GM12874 (cell line): ENCODE data around the gene FAM177A1.

Source experiments
- CTCF ChIP-seq: IDR thresholded peaks from 2 replicates; pipeline ENCODE4 v1.5.1; 2011; ENCODE audit warnings: low read depth, mild to moderate bottlenecking, control low read depth, low read length, moderate library complexity; ENCODE audit not compliant: insufficient read depth

Gene FAM177A1

GRCh38 chr14:35028435-35028834 is 17.6 kb upstream of the FAM177A1 start:
- TF ChIP-seq CTCF: no peak

- no peak for TF ChIP-seq CTCF
These were observed 13.5 kb upstream of the FAM177A1 start for GRCh38 chr14:35032562-35032961.

- TF ChIP-seq CTCF: no peak
These were observed 11.6 kb upstream of the FAM177A1 start for GRCh38 chr14:35034440-35034833.

- no peak for TF ChIP-seq CTCF
These were observed 3.4 kb upstream of the FAM177A1 start for GRCh38 chr14:35042632-35043031.

- TF ChIP-seq CTCF: no peak
These were observed 3.0 kb upstream of the FAM177A1 start for GRCh38 chr14:35043046-35043445.

GRCh38 chr14:35044939-35045797 is 904 bp upstream of the FAM177A1 start:
- TF ChIP-seq CTCF: no peak

- no peak for TF ChIP-seq CTCF
These were observed 349 bp upstream of the FAM177A1 start for GRCh38 chr14:35045798-35046047.
